Rectal smooth muscle tissue (tissue), 1 donor: ENCODE measurements around the gene RYR3.
"Not testable (repeated sequence)": the region's sequence is repeated elsewhere in the genome, so short reads cannot be mapped to it uniquely, and the experiment has no call there.

ENCODE experiments used
- H3K27ac ChIP-seq: one replicate; pipeline ENCODE4 v1.7.0; 2013; ENCODE audit warnings: low read depth, low read length, inconsistent platforms
- H3K27me3 ChIP-seq: one replicate; pipeline ENCODE4 v1.7.0; 2013; ENCODE audit warnings: low read length; ENCODE audit not compliant: control insufficient read depth, insufficient read depth
- H3K36me3 ChIP-seq: one replicate; pipeline ENCODE4 v1.7.0; 2013; ENCODE audit warnings: low read length; ENCODE audit not compliant: control insufficient read depth, insufficient read depth
- H3K4me1 ChIP-seq: one replicate; pipeline ENCODE4 v1.7.0; 2013; ENCODE audit warnings: low read length; ENCODE audit not compliant: control insufficient read depth, insufficient read depth
- H3K4me3 ChIP-seq: one replicate; pipeline ENCODE4 v1.7.0; 2013; ENCODE audit warnings: low read length
- H3K9ac ChIP-seq: one replicate; pipeline ENCODE4 v1.7.0; 2013; ENCODE audit warnings: low read length

Gene RYR3

GRCh38 chr15:33547876-33548275, 237.1 kb downstream of the RYR3 start:
- Histone ChIP-seq H3K4me1 (no peaks in the 10 kb centered on the region), H3K36me3 (no peaks in the 10 kb centered on the region), H3K27ac (no peak overlapping the region), H3K27me3 (no peaks in the 10 kb centered on the region), H3K4me3 (no peak overlapping the region), H3K9ac (no peak overlapping the region)

- no peaks in the 10 kb centered on the region for H3K27me3 ChIP-seq
- H3K4me3 ChIP-seq: no peak overlapping the region
- no peak overlapping the region for H3K27ac ChIP-seq
- no peak overlapping the region for H3K9ac ChIP-seq
- no peaks in the 10 kb centered on the region for H3K4me1 ChIP-seq
- H3K36me3 ChIP-seq: no peaks in the 10 kb centered on the region
Measured at GRCh38 chr15:33551860-33552259, 241.1 kb downstream of the RYR3 start.

GRCh38 chr15:33553157-33553556, 242.4 kb downstream of the RYR3 start:
- no peak overlapping the region for H3K27ac ChIP-seq
- H3K4me1 ChIP-seq: no peaks in the 10 kb centered on the region
- H3K36me3 ChIP-seq: no peaks in the 10 kb centered on the region
- H3K9ac ChIP-seq: no peak overlapping the region
- H3K4me3 ChIP-seq: no peak overlapping the region
- no peaks in the 10 kb centered on the region for H3K27me3 ChIP-seq

- Histone ChIP-seq H3K27me3 (no peaks in the 10 kb centered on the region), H3K9ac (no peak overlapping the region), H3K4me1 (no peaks in the 10 kb centered on the region), H3K27ac (no peak overlapping the region), H3K36me3 (no peaks in the 10 kb centered on the region), H3K4me3 (no peak overlapping the region)
Measured at GRCh38 chr15:33559207-33559890, 248.6 kb downstream of the RYR3 start.

GRCh38 chr15:33561407-33561806, 250.6 kb downstream of the RYR3 start:
- H3K27ac ChIP-seq: no peak overlapping the region
- no peaks in the 10 kb centered on the region for H3K27me3 ChIP-seq
- no peaks in the 10 kb centered on the region for H3K4me1 ChIP-seq
- no peak overlapping the region for H3K4me3 ChIP-seq
- no peaks in the 10 kb centered on the region for H3K36me3 ChIP-seq
- H3K9ac ChIP-seq: no peak overlapping the region

- Histone ChIP-seq H3K27me3 (no peaks in the 10 kb centered on the region), H3K4me3 (no peak overlapping the region), H3K36me3 (no peaks in the 10 kb centered on the region), H3K4me1 (no peaks in the 10 kb centered on the region), H3K27ac (no peak overlapping the region), H3K9ac (no peak overlapping the region)
Measured at GRCh38 chr15:33561967-33562366, 251.2 kb downstream of the RYR3 start.

GRCh38 chr15:33565094-33565493, 254.3 kb downstream of the RYR3 start:
- Histone ChIP-seq H3K27ac (no peak overlapping the region), H3K4me3 (no peak overlapping the region), H3K4me1 (no peaks in the 10 kb centered on the region)

GRCh38 chr15:33567652-33568051, 256.9 kb downstream of the RYR3 start:
- no peaks in the 10 kb centered on the region for H3K36me3 ChIP-seq
- H3K27ac ChIP-seq: no peak overlapping the region
- no peak overlapping the region for H3K9ac ChIP-seq
- H3K4me1 ChIP-seq: no peaks in the 10 kb centered on the region
- no peaks in the 10 kb centered on the region for H3K27me3 ChIP-seq
- no peak overlapping the region for H3K4me3 ChIP-seq

More at GRCh38 chr15:33565094-33565493, 254.3 kb downstream of the RYR3 start:
- Histone ChIP-seq H3K36me3 (no peaks in the 10 kb centered on the region), H3K27me3 (no peaks in the 10 kb centered on the region), H3K9ac (no peak overlapping the region)

- no peaks in the 10 kb centered on the region for H3K27me3 ChIP-seq
- H3K4me3 ChIP-seq: no peak overlapping the region
- H3K27ac ChIP-seq: no peak overlapping the region
- H3K4me1 ChIP-seq: no peaks in the 10 kb centered on the region
- H3K9ac ChIP-seq: no peak overlapping the region
- no peaks in the 10 kb centered on the region for H3K36me3 ChIP-seq
Measured at GRCh38 chr15:33569036-33569435, 258.3 kb downstream of the RYR3 start.

GRCh38 chr15:33577911-33578310, 267.1 kb downstream of the RYR3 start:
- H3K9ac ChIP-seq, H3K4me3 ChIP-seq, H3K27me3 ChIP-seq, H3K4me1 ChIP-seq, H3K27ac ChIP-seq, H3K36me3 ChIP-seq: not testable (repeated sequence)

- no peak overlapping the region for H3K27ac ChIP-seq
- H3K4me1 ChIP-seq: no peaks in the 10 kb centered on the region
- H3K36me3 ChIP-seq: no peaks in the 10 kb centered on the region
- no peaks in the 10 kb centered on the region for H3K27me3 ChIP-seq
- no peak overlapping the region for H3K9ac ChIP-seq
- no peak overlapping the region for H3K4me3 ChIP-seq
Measured at GRCh38 chr15:33580526-33580925, 269.8 kb downstream of the RYR3 start.

- no peak overlapping the region for H3K9ac ChIP-seq
- no peaks in the 10 kb centered on the region for H3K4me1 ChIP-seq
- H3K4me3 ChIP-seq: no peak overlapping the region
- no peaks in the 10 kb centered on the region for H3K36me3 ChIP-seq
- H3K27me3 ChIP-seq: no peaks in the 10 kb centered on the region
- H3K27ac ChIP-seq: no peak overlapping the region
Measured at GRCh38 chr15:33581032-33581431, 270.3 kb downstream of the RYR3 start.

- no peak overlapping the region for H3K4me3 ChIP-seq
- H3K36me3 ChIP-seq: no peaks in the 10 kb centered on the region
- H3K4me1 ChIP-seq: no peaks in the 10 kb centered on the region
- H3K27ac ChIP-seq: no peak overlapping the region
- no peak overlapping the region for H3K9ac ChIP-seq
- no peaks in the 10 kb centered on the region for H3K27me3 ChIP-seq
Measured at GRCh38 chr15:33584797-33585196, 274.0 kb downstream of the RYR3 start.
